ENCODE data around the gene FYCO1. TPM values are rescaled to one million over a fixed set of nuclear protein-coding genes. Genes with fewer than 3 reads are reported as not detected.

FYCO1 gene
- total RNA-seq, 1 donor from 2014 or later, result 35.8 TPM

- DNase-seq (ENCODE audit: low read depth), result no peak
Observed at GRCh38 chr3:45965653-45966052, 30.0 kb downstream of the FYCO1 start.

GRCh38 chr3:45965253-45965652 is 30.4 kb downstream of the FYCO1 start:
- no peak for DNase-seq (ENCODE audit: low read depth)

GRCh38 chr3:45964139-45964538 is 31.5 kb downstream of the FYCO1 start:
- no peak for DNase-seq (ENCODE audit: low read depth)

- DNase-seq (ENCODE audit: low read depth), result no peak
Observed at GRCh38 chr3:45962033-45962432, 33.6 kb downstream of the FYCO1 start.

DNA sequence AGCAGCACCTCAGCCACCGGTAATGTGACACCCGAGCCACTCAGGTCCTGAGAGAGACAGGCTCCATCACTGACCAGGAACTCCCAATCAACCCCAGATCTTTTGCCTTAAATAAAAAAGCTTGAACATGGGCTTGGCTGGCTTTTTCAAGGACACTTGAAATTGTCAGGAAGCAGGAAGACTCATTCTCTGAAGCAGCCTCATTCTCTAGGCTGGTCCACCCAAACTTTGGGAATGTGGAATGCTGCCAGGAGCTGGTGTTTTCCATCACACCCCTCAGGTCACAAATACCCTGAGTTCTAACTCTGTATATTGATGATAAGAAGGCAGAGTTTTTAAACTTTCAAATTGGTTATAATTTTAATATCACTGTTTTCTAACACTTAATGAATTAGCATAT is 35.3 kb downstream of the FYCO1 start:
- no peak for DNase-seq (ENCODE audit: low read depth)

- DNase-seq (ENCODE audit: low read depth), result no peak
Observed at GRCh38 chr3:45959201-45959600, 36.4 kb downstream of the FYCO1 start.

DNA sequence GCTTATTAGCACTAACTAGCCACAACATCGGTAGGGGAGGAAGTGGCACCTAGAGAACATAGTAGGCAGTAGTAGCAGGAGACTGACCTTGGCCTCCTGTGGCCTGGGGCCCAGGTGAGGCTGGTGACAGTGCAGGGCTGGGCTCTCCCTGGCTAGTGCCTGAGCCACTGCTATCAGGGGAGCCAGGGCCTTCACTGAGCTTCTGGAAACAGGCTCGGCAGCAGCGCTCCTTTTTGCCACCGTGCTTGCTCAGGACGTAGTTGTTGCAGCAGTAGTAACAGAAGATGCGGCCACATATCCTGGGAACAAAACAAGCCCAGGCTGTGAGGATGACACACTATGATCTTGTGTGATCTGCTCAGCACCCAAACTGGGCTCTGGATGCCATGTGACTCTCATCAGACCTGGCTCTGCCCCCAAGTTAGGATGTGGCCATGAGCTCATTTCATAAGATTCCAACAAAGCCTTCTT is 37.3 kb downstream of the FYCO1 start:
- DNase-seq (ENCODE audit: low read depth), result peak; percentile 29

DNA sequence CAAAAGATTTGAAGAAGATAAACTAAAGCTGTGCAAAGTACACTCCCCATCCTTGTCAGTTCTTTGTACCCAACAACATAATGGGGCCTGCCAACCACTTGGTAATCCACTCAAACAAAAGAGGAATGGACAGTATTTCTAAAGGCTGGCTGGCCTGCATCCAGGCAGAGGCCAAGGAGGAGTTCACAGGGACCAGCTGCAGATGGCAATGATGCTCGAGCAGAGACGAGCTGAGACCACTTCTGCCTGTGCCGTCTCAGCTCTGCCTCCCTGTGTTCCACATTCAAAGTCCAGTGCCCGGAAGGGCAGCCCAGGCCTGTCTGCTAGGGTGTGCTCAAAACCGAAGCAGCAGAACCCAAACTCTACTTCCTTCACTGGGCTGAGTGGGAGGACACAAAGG is 38.0 kb downstream of the FYCO1 start:
- no peak for DNase-seq (ENCODE audit: low read depth)

DNA sequence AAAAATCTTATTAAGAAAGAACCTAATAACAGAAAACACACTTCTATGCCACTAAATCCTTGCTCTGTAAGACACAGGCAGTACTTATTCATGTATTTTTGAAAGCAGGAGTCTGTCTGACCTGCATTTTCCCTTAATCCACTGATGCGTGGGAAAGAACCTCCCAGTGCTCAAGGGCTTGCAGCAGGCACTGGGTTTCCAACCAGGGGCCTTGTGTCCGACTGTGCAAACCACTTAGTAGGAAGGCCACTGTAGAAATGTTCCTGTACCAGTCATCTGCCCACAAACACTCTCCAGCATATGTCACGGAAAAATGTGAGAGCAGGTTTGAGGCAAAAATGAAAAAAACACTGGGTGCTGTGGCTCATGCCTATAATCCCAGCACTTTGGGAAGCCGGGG is 39.9 kb downstream of the FYCO1 start:
- DNase-seq (ENCODE audit: low read depth), result no peak

DNA sequence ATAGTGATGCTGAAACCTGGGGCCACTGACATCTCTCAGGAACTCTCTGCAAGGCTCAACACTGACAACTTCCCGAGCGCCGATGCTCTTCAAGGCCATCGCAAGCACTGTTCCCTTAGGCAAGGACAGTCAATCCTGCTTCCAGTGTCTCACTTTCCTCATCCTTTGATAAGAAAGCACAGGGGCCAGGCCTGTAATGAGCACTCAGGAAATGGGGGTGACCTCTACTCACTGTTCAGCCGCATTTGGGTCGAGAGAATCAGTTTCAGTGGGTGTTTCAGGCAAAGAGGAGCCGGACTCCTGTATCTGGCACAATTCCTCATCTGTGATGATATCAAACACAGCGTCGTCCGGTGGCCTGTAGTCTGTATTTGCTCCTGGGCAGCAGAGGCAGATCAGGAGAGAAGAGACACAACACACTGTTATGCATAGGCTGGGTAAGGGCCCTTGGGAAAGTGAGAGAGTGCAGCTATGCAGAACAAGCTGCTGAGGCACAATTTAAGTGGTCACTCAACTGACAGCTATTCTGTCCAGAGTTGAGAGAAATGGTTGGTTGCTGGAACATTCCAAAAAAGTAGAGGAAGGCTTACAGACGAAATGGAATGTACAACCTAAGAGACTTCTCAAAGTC is 40.5 kb downstream of the FYCO1 start:
- DNase-seq (ENCODE audit: low read depth), result no peak

GRCh38 chr3:45954306-45954705 is 41.3 kb downstream of the FYCO1 start:
- no peak for DNase-seq (ENCODE audit: low read depth)

DNA sequence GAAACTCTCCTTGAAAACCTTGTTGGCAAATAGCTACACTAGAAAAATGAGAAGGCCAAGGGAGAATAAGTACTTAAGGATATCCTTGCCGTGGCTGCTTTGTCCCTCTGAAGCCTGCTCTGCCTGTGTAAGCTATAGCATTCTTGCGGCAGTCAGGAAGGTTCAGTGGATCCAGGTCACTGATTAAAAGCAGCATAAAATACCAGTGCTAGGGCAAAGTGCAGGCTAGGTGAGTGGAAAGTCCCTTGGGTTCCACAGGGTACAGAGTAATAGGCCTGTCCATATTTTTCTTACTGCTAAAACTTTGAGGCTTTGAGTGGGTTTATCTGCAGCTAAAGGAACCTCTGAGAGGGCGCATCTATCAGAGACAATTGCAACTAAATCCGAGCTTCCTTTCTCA is 42.1 kb downstream of the FYCO1 start:
- no peak for DNase-seq (ENCODE audit: low read depth)

- no peak for DNase-seq (ENCODE audit: low read depth)
Observed at GRCh38 chr3:45952456-45952855, 43.2 kb downstream of the FYCO1 start.

DNA sequence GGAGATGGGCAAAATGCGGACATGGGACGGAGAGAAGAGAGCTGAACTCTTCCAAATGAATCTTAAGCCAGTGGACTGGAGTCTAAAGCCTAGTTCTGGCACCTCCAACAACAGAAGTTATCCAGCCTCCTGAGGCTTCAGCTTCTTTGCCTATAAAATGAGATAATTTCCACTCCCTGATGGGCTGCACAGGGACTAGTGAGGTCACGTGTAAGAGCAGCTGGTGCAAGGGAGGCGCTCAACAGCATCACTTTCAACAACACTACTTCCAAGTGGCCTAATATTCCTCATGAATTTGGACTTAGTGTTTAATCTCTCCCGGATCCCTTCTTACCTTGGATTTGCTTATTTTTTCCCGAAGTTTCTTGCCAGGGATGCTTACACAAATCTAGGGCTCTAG is 43.7 kb downstream of the FYCO1 start:
- DNase-seq (ENCODE audit: low read depth), result no peak

DNA sequence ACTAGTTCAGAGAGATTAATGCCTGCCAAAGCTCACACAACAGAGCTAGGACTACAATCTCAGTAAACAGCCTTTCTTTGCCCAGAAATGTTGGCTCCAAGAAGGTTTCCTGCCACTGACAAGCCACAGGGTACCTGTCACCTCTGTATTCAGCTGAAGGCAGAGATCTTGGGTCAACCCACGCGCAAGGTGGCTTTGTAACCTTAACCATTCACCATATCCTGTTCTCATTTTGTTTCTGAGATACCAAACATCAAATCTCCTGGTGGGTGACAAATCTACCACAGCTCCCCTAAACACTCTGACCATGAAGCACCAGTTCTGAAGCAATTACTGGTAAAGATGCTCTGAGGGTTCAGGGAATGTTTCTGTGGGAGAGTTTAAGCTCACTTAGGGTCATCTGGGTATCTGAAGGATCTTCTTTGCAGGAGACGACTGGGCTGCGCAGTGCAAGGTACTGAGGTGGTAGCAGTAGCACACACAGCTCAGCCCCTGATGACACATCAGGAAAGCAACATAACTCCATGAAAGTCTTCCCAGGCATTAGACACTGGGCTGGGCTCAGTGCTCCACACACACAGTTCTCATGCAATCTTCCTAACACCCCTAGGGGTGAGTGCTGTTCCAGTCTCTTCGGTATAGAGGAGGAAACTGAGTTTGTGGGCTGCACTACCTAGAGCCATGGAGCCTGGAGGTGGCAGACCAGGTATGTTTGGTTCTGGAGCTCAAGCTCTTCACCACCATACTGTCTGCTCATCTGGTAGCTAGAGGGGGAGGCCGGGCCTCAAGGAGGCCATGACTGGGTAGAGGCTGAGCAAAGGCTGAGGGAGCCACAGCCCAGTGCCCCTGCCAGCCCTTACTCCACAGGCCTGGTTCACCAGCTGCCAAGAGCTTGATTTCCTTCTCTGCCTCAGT is 44.7 kb downstream of the FYCO1 start:
- no peak for DNase-seq (ENCODE audit: low read depth)

DNA sequence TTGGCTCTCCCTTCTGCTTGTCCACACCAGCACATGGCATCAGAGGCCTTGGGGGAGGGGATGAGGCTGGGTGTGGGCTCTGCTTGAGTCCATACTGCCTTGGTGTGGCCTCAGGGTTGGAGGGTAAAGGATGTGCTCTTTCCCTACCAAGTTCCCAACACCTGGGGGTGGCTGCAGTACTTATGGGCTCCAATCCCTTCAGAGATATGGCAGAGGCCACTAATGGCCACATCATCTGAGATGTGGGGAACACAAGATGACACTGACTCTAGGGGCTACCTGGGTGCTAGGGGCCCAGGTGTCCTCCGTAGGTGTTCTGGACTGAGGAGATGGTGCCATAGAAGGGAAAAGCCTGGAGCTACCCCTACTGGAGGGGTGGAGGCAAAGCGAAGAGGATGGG is 45.5 kb downstream of the FYCO1 start:
- DNase-seq (ENCODE audit: low read depth), result no peak

DNA sequence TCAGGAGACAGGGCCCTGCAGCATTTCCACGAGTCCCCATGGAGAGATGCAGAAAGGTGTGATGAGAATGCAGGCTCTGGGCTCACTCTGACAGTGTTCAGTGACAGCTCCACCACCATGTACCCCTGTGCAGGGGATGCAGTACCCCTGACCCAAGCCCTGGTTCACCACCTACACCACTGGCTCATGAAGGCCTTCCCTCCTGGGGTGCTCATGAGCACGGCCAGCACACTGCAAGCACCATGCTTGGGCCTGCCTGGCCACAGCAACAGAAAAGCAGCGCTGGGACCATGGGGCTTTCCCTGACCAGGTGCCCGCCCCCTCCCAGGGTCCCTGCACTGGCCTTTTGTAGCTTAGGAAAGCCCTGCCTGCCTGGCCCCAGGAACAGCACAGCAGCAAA is 46.2 kb downstream of the FYCO1 start:
- no peak for DNase-seq (ENCODE audit: low read depth)

- no peak for DNase-seq (ENCODE audit: low read depth)
Observed at GRCh38 chr3:45948881-45949280, 46.7 kb downstream of the FYCO1 start.

DNA sequence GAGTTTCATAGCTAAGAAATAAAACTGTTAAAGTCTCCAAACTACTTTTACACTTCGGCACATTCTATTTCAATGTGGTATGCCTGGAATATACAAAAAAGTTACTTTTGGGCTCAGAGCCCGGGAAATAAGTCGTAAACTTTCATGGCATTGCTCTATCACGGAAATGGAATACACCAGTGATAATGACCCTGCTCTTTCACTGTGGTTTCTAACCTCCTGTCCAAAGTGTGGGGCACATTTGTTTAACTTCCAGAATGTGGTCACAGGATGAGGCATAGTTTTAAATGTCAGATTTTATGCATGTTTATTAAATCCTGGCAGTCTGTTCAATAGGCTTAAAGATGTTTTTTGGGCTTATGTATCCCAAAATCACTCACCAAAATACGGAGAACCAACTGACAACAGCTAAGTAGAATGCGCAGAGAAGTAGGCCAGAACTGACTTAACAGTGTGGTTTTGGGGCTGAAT is 47.3 kb downstream of the FYCO1 start:
- peak; percentile 66 for DNase-seq (ENCODE audit: low read depth)

DNA sequence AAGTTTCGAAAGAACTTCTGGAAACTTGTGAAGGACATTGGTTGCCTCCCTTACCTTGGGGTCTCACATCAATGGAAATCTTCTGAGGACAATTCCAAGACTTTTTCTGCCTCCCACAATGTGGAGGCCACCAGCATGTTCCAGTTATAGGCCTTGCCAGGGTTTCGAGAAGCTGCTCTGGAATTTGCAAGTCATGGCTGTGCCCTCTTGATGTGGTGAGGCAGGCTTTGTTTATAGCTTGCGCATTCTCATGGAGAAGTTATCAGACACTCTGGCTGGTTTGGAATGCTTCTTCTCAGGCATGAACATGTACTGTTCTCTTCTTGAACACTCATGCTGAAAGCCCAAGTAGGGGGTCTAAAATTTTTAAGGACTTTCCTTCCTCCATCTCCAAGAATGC is 48.3 kb downstream of the FYCO1 start:
- DNase-seq (ENCODE audit: low read depth), result peak; percentile 61

- DNase-seq (ENCODE audit: low read depth), result no peak
Observed at GRCh38 chr3:45946875-45947274, 48.7 kb downstream of the FYCO1 start.

DNA sequence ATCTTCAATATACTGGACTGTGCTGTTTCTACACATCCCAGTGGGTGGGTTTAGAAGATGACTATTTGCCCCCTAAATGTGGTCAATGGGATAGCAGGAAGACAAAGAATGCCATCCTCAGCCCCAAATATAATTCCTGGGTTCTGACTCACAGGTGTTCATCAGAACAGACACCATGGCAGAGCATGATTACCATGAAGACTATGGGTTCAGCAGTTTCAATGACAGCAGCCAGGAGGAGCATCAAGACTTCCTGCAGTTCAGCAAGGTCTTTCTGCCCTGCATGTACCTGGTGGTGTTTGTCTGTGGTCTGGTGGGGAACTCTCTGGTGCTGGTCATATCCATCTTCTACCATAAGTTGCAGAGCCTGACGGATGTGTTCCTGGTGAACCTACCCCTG is 49.3 kb downstream of the FYCO1 start:
- DNase-seq (ENCODE audit: low read depth), result no peak

All from myocyte (in vitro differentiated cells).